Neural progenitor cell (in vitro differentiated cells): ENCODE data around the gene SMOC2. TPM values are rescaled to one million over a fixed set of nuclear protein-coding genes. Genes with fewer than 3 reads are reported as not detected.

Experiments used
- DNase-seq: peaks from one replicate; pipeline ENCODE4 v3.0.0-alpha.2; 2016; ENCODE audit warnings: low spot score
- H2AFZ ChIP-seq: fragments of 200-600 bp; sonication (generic); replicated peaks from 2 replicates; pipeline ENCODE4 v1.6.1; 2016; ENCODE audit warnings: antibody characterized with exemption
- H3F3A ChIP-seq: fragments of 200-600 bp; sonication (generic); 2 replicates; pipeline ENCODE4 v1.6.1; 2016; ENCODE audit warnings: antibody characterized with exemption, low read depth
- H3K27ac ChIP-seq: fragments of 200-600 bp; sonication (generic); 2 replicates; pipeline ENCODE4 v1.5.1; 2016; ENCODE audit warnings: mild to moderate bottlenecking
- H3K27me3 ChIP-seq: fragments of 200-600 bp; sonication (generic); 2 replicates; pipeline ENCODE4 v1.6.1; 2016; ENCODE audit warnings: mild to moderate bottlenecking, moderate library complexity
- H3K36me3 ChIP-seq: fragments of 200-600 bp; sonication (generic); 2 replicates; pipeline ENCODE4 v1.5.1; 2016
- H3K4me1 ChIP-seq: fragments of 200-600 bp; sonication (generic); 2 replicates; pipeline ENCODE4 v1.6.1; 2016; ENCODE audit warnings: mixed run types
- H3K4me2 ChIP-seq: fragments of 200-600 bp; sonication (generic); 2 replicates; pipeline ENCODE4 v1.6.1; 2016
- H3K4me3 ChIP-seq: fragments of 200-600 bp; sonication (generic); 2 replicates; pipeline ENCODE4 v1.5.1; 2016
- H3K79me2 ChIP-seq: fragments of 200-600 bp; sonication (generic); 2 replicates; pipeline ENCODE4 v1.6.1; 2016; ENCODE audit warnings: low read depth
- H3K9ac ChIP-seq: fragments of 200-600 bp; sonication (generic); 2 replicates; pipeline ENCODE4 v1.6.1; 2016
- H3K9me3 ChIP-seq: fragments of 200-600 bp; sonication (generic); 2 replicates; pipeline ENCODE4 v1.5.1; 2016; ENCODE audit warnings: low read depth
- H4K20me1 ChIP-seq: fragments of 200-600 bp; sonication (generic); 2 replicates; pipeline ENCODE4 v1.6.1; 2016; ENCODE audit warnings: low read depth
- H3K27ac Mint-ChIP-seq: 3 replicates; pipeline ENCODE4 v1.8.0; 2021; ENCODE audit warnings: mixed read lengths
- H3K27me3 Mint-ChIP-seq: 2 replicates; pipeline ENCODE4 v1.8.0; 2022; ENCODE audit warnings: low read depth, mild to moderate bottlenecking, inconsistent platforms, moderate library complexity, mixed read lengths; ENCODE audit not compliant: insufficient read depth
- H3K36me3 Mint-ChIP-seq: 3 replicates; pipeline ENCODE4 v1.8.0; 2021; ENCODE audit warnings: mixed read lengths
- H3K4me1 Mint-ChIP-seq: 3 replicates; pipeline ENCODE4 v1.8.0; 2021; ENCODE audit warnings: mixed read lengths
- H3K4me3 Mint-ChIP-seq: 3 replicates; pipeline ENCODE4 v1.8.0; 2021; ENCODE audit warnings: mild to moderate bottlenecking, moderate library complexity, mixed read lengths
- H3K9me3 Mint-ChIP-seq: 3 replicates; pipeline ENCODE4 v1.8.0; 2020; ENCODE audit warnings: mixed read lengths
- CTCF ChIP-seq: fragments of 200-600 bp; sonication (generic); IDR thresholded peaks from 2 replicates; pipeline ENCODE4 v1.5.1; 2017; ENCODE audit warnings: antibody characterized with exemption, mild to moderate bottlenecking
- EZH2 ChIP-seq: fragments of 200-600 bp; sonication (generic); IDR thresholded peaks from 2 replicates; pipeline ENCODE4 v1.6.1; 2017; ENCODE audit warnings: antibody characterized with exemption, mild to moderate bottlenecking, moderate library complexity
- EZH2phosphoT487 ChIP-seq: fragments of 200-600 bp; sonication (generic); IDR thresholded peaks from 2 replicates; pipeline ENCODE4 v1.6.1; 2017; ENCODE audit warnings: antibody characterized with exemption
- total RNA-seq: library from RNA; depleted of rRNA; stranded (reverse); fragments of >200 nt; gene quantifications from 2 replicates; pipeline ENCODE4 v1.2.3, GENCODE V29; 2015; ENCODE audit warnings: low replicate concordance

The SMOC2 gene
- total RNA-seq, 1 donor from 2014 or later = 0.75 TPM

- Mint-ChIP-seq H3K4me3 (no peak overlapping the region), H3K4me1 (no peaks in the 10 kb centered on the region), H3K36me3 (no peaks in the 10 kb centered on the region), H3K27ac (no peak overlapping the region), H3K9me3 (peaks cover 19% of the 10 kb centered on the region), H3K27me3 (peaks cover 5% of the 10 kb centered on the region)
- no peaks in the 10 kb centered on the region for H3K36me3 ChIP-seq
- DNase-seq = no peak
- H3K27ac ChIP-seq = no peak overlapping the region
- H3F3A ChIP-seq = no peaks in the 10 kb centered on the region
- H3K9me3 ChIP-seq = no peaks in the 10 kb centered on the region
- no peaks in the 10 kb centered on the region for H4K20me1 ChIP-seq
- no peak for TF ChIP-seq EZH2phosphoT487
- TF ChIP-seq EZH2 = no peak
- TF ChIP-seq CTCF = no peak
- H3K27me3 ChIP-seq = no peaks in the 10 kb centered on the region
- no peaks in the 10 kb centered on the region for H3K4me1 ChIP-seq
- no peak overlapping the region for H3K9ac ChIP-seq
- H2AFZ ChIP-seq = no peak overlapping the region
- no peak overlapping the region for H3K4me2 ChIP-seq
- no peak overlapping the region for H3K4me3 ChIP-seq
- H3K79me2 ChIP-seq = no peaks in the 10 kb centered on the region
These were observed 276.5 kb downstream of the SMOC2 start for GRCh38 chr6:168717491-168717890.

Other genes with a start within 250 kb of the SMOC2 start
- gene DACT2, start 121.4 kb upstream of the SMOC2 start, total RNA-seq = 0.36 and 5.5 TPM in 2 replicates